GM12892 (cell line): ENCODE results near the gene PPP1CA.

Source experiments
- POLR2A ChIP-seq: IDR thresholded peaks from 2 replicates; pipeline ENCODE4 v1.6.1; 2011; ENCODE audit warnings: low read depth, low read length, control low read depth
- POLR2AphosphoS5 ChIP-seq: IDR thresholded peaks from 2 replicates; pipeline ENCODE4 v1.6.1; 2011; ENCODE audit warnings: low read depth, low read length, control low read depth
- TAF1 ChIP-seq: IDR thresholded peaks from 2 replicates; pipeline ENCODE4 v1.6.1; 2011; ENCODE audit warnings: low read depth, mild to moderate bottlenecking, control low read depth, low read length, borderline replicate concordance

DNA sequence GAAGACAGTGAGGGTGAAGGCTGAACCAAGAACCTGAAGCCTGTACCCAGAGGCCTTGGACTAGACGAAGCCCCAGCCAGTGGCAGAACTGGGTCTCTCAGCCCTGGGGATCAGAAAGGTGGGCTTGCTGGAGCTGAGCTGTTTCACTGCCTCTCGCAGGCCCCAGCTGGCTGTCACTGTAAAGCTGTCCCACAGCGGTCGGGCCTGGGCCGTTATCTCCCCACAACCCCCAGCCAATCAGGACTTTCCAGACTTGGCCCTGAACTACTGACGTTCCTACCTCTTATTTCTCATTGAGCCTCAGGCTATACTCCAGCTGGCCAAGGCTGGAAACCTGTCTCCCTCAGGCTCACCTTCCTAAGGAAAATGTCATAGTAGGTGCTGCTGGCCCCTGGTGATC, 4.1 kb downstream of the PPP1CA start:
- TF ChIP-seq POLR2AphosphoS5 (no peak), POLR2A (no peak), TAF1 (no peak)
